NCI-H2171 treated with DMSO at 0.1 percent for 48 hours (cell line): ENCODE results near the gene ERBB4.
A peak's percentile ranks its signal among the peaks of the same experiment; 100 is the strongest.

Source experiments
- DNase-seq: peaks from one replicate; lab custom pipeline; 2025; lab: John Stamatoyannopoulos, UW

Gene ERBB4

GRCh38 chr2:211903961-211904360, 634.6 kb downstream of the ERBB4 start:
- no peak for DNase-seq

GRCh38 chr2:211901226-211901846, 637.3 kb downstream of the ERBB4 start:
- DNase-seq = peak; percentile 24

DNA sequence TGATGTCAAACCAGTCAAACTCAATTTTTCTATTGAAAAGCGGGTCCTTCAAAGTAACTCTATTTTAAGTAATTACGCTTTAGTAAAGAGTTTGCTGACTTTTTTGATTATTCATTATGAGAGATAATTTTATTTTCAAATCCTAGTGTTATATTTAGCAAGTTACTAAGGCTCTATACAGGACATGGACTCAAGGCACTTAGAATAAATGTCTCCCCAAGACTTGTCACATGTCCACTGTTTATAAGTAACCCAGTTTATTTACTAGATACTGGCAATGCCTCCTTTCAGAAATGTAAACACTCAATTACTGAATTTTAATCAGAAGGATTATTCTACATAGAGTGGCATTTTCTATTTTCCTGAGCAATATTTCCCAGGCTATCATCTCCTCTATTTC, 638.1 kb downstream of the ERBB4 start:
- no peak for DNase-seq

DNA sequence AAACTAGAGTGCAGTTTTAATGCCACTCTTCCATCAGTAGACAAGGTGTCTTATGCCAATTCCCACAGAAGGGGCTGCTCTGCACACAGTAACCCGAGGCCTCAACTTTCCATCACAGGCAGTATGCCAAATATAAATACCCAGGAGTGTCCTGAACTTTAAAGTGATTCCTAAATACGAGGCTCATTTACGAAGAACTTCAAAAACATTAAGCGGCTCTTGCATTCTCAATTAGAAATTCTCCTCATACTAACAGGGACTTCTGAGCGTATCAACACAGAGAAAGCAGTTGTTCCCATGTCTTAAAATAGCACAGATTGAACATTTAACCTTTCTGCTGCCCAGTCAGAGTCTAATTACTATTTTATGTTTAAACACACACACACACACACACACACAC, 638.6 kb downstream of the ERBB4 start:
- peak; percentile 8 for DNase-seq

- no peak for DNase-seq
Measured at GRCh38 chr2:211898702-211899101, 639.9 kb downstream of the ERBB4 start.

DNA sequence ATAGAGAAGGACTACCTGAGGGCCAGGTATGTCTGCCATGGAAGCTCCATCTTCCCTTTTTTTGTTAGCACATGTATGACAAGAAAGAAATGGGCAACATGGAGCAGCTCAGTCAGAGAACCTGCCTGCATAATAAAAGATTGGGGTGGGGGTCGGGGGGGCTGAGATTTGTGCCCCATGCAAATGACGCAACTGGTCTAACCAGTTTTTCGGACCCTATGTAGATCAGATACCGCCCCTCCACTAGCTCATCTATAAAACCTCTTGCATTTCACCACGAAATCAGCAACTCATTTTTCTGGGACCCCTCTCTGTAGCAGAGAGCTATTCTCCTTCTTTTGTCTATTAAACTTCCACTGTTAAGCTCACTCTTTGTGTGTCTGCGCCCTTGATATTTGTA, 657.2 kb downstream of the ERBB4 start:
- DNase-seq = no peak

GRCh38 chr2:211879323-211879722, 659.3 kb downstream of the ERBB4 start:
- DNase-seq = no peak

DNA sequence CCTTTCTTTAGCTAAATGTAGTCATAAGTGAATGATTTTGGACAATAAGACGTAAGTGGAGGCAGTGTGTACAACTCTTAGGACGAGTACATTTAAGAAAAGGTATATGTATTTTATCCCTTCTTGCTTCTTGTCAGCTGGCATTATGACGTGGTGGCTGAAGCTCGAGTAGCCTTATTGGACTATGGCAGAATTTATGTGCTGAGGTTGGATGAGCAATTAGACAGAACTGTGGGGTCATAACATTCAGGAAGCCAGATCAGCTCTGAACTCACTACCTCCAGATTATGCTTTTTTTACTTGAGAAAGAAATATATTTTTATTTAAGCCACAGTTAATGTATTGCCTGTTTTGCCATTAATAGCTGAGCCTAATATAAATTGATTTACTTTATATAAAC, 661.5 kb downstream of the ERBB4 start:
- DNase-seq = no peak

DNA sequence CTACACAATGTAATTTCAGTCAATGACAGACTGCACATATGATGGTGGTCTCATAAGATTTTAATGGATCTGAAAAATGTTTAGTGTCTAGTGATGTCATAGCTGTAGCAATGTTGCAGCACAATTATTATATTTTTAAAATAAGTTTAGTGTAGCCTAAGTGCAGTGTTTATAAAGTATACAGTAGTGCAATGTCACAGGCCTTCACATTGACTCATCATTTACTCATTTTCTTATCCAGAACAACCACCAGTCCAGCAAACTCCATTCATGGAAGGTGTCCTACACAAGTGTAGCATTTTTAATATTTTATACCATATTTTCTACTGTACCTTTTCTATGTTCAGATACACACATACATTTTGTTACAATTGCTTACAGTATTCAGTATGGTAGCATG, 663.1 kb downstream of the ERBB4 start:
- DNase-seq = no peak

- no peak for DNase-seq
Measured at GRCh38 chr2:211868996-211869533, 669.5 kb downstream of the ERBB4 start.

- peak; percentile 17 for DNase-seq
Measured at GRCh38 chr2:211867845-211868451, 670.7 kb downstream of the ERBB4 start.

- DNase-seq = no peak
Measured at GRCh38 chr2:211864328-211864727, 674.3 kb downstream of the ERBB4 start.

DNA sequence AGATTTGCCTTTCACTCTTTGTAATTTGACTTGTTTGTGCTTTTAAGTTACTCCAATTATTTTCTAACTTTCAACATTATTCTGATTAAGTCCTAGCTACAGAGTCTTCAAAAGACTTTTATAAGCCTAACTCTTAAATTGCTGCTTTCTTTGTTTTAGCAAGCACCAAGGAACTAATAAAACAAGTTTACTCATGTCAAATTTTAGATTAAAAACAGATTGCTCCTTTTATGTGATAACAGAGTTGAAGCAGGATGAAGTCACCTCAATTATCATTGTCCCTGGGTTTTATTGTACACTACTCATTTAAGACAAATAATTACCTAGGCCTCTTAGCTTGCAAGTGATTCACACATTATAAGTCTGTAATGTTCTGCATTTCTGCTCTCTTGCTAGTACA, 678.4 kb downstream of the ERBB4 start:
- no peak for DNase-seq

GRCh38 chr2:211854832-211855231, 683.8 kb downstream of the ERBB4 start:
- no peak for DNase-seq

DNA sequence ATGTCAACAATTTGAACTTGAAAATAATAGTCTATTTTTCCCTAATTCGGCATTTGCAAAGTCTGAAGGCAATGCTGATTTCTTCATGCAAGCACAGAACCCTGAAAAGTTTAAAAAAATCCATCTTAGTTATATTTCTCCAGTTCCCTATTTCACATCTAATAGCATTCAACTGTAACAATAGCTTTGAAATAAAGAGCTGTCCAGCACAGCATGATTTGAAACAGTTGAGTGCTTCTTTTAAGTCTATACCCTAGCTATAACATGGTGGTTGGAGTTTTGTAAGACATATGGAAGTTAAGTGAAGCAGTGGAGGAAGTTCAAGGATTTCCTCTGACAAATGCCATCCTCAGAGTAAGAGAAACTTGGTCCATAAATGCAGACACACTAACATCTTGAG, 691.9 kb downstream of the ERBB4 start:
- DNase-seq = no peak

- DNase-seq = no peak
Measured at GRCh38 chr2:211846036-211846400, 692.6 kb downstream of the ERBB4 start.

- DNase-seq = no peak
Measured at GRCh38 chr2:211845338-211846035, 693.1 kb downstream of the ERBB4 start.

DNA sequence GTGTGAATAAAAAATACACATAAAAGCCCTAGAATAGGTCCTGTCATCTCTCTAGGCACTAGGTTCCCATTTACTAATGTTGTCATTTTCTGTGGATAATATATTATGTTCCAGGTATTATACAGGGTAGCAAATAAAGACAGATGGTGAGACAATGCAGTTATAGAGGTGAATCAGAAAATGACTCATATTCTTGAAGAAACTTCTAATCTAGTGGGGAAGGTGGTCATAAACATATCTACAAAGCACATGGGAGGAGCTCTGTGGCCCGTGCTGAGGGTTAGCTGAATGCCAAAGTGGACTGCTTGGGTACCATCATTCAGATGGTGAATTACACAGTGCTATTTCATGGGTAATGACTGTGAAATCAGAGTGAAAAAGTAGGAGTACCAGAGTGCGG, 700.9 kb downstream of the ERBB4 start:
- no peak for DNase-seq

GRCh38 chr2:211837206-211837605, 701.4 kb downstream of the ERBB4 start:
- no peak for DNase-seq

- no peak for DNase-seq
Measured at GRCh38 chr2:211836409-211836808, 702.2 kb downstream of the ERBB4 start.

DNA sequence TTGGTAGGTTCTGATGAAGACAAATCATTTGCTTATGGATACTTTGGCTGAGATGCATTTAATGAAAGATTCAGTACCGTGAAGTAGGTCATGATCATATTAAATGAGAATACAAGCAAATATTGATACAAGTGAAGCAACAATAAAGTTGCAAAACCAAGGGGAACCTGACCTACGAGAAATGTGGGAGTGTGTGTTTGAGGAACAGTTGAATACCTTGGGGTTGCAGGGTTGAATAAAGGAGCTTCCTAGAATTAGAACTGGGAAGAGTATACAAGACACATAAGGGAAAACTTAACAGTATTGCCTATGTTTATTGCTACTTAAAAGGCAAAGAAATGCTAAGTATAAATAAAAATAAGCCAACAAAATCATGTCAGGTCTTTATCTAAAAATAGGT, 702.9 kb downstream of the ERBB4 start:
- DNase-seq = no peak

DNA sequence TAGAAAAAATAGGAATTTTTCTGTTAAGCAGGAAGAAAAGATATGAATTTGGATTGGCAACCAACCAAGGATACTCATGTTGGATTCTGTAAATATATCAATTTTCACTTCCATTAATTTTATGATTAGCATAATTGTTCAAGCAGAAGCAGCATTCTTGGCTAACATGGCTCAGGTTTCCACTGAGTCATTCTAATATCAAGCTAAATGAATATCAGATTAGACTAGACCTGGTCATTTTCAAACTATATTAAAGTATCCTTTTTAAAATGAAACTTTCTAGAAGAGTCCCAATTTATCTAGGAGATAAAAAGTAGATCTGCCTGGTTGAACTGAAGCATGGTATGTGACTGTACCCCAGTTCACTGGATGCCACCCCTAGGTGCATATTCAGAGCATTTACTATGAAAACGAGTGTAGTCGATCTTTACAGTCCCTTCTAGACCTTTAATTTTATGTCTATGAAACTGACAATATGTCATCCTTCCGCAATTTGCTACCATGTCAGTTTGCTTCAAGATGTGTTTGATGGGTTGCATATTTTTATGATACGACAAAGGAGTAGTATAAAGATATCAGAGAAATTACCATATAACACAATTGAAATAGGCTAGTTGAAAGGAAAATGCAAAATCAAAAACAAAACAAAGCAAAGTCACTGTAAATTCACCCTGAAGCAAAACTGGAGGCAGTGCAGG, 704.9 kb downstream of the ERBB4 start:
- peak; percentile 37 for DNase-seq

GRCh38 chr2:211829725-211830124, 708.9 kb downstream of the ERBB4 start:
- no peak for DNase-seq
